WTC11 (cell line): ENCODE data around the gene LPAR3. TPM values are rescaled to one million over a fixed set of nuclear protein-coding genes. Genes with fewer than 3 reads are reported as not detected.

Source experiments
- ATAC-seq: fragments of 200-7000 bp; cut with Tn5 transposase; 2 replicates; pipeline ENCODE4 v1.10.0; 2021; ENCODE audit warnings: mild to moderate bottlenecking, moderate library complexity
- CTCF ChIA-PET: fragments of 300-600 bp; sonication (Branson Sonifier 250); formaldehyde crosslinking; loops from one replicate; lab custom pipeline; 2021; ENCODE audit warnings: antibody characterized with exemption; lab: Charles Lee
- POLR2A ChIA-PET: fragments of 350-600 bp; sonication (Branson Sonifier 250); formaldehyde crosslinking; loops from one replicate; lab custom pipeline; 2021; ENCODE audit warnings: antibody characterized with exemption; lab: Charles Lee
- DNase-seq: peaks from one replicate; pipeline ENCODE4 v3.0.0; 2021; ENCODE audit warnings: low spot score
- H3K27ac Mint-ChIP-seq: 2 replicates; pipeline ENCODE4 v1.8.0; 2021; ENCODE audit warnings: mixed read lengths
- H3K27me3 Mint-ChIP-seq: 2 replicates; pipeline ENCODE4 v1.8.0; 2021; ENCODE audit warnings: low read depth, mild to moderate bottlenecking, moderate library complexity, mixed read lengths
- H3K36me3 Mint-ChIP-seq: 2 replicates; pipeline ENCODE4 v1.8.0; 2021; ENCODE audit warnings: mixed read lengths
- H3K4me1 Mint-ChIP-seq: 2 replicates; pipeline ENCODE4 v1.8.0; 2022; ENCODE audit warnings: mixed read lengths
- H3K4me3 Mint-ChIP-seq: 2 replicates; pipeline ENCODE4 v1.8.0; 2021; ENCODE audit warnings: mild to moderate bottlenecking, moderate library complexity, mixed read lengths
- H3K9me3 Mint-ChIP-seq: 2 replicates; pipeline ENCODE4 v1.8.0; 2021; ENCODE audit warnings: mixed read lengths
- ATF1 ChIP-seq: sonication (generic); formaldehyde crosslinking; IDR thresholded peaks from 2 replicates; pipeline ENCODE4 v1.8.1; 2023; ENCODE audit warnings: mild to moderate bottlenecking, moderate library complexity, missing genetic modification reagents
- CREB1 ChIP-seq: sonication (generic); formaldehyde crosslinking; IDR thresholded peaks from 2 replicates; pipeline ENCODE4 v1.8.0; 2023; ENCODE audit warnings: mild to moderate bottlenecking, missing genetic modification reagents
- EMX1 ChIP-seq: fragments of 250-450 bp; sonication (Bioruptor Pico); IDR thresholded peaks from 2 replicates; pipeline ENCODE4 v1.8.0; 2021; ENCODE audit warnings: mild to moderate bottlenecking
- ETV6 ChIP-seq: sonication (generic); formaldehyde crosslinking; IDR thresholded peaks from 2 replicates; pipeline ENCODE4 v1.8.1; 2022; ENCODE audit warnings: mild to moderate bottlenecking, missing genetic modification reagents
- HMGA2 ChIP-seq: fragments of 250-450 bp; sonication (Bioruptor Pico); IDR thresholded peaks from 2 replicates; pipeline ENCODE4 v1.4.0; 2021; ENCODE audit warnings: mild to moderate bottlenecking, moderate library complexity
- KAT7 ChIP-seq: sonication (generic); formaldehyde crosslinking; IDR thresholded peaks from 2 replicates; pipeline ENCODE4 v1.8.1; 2023; ENCODE audit warnings: missing genetic modification reagents, mild to moderate bottlenecking, borderline replicate concordance
- NFATC4 ChIP-seq: fragments of 250-450 bp; sonication (Bioruptor Pico); IDR thresholded peaks from 2 replicates; pipeline ENCODE4 v1.9.0; 2021; ENCODE audit warnings: mild to moderate bottlenecking
- ZNF232 ChIP-seq: sonication (generic); formaldehyde crosslinking; IDR thresholded peaks from 2 replicates; pipeline ENCODE4 v1.8.0; 2022; ENCODE audit warnings: mild to moderate bottlenecking, missing genetic modification reagents
- ZNF416 ChIP-seq: fragments of 250-450 bp; sonication (Bioruptor Pico); IDR thresholded peaks from 2 replicates; pipeline ENCODE4 v1.9.0; 2021; ENCODE audit warnings: mild to moderate bottlenecking, inconsistent platforms
- total RNA-seq: library from RNA; stranded (reverse); gene quantifications from 3 replicates; pipeline ENCODE4 v1.2.3, GENCODE V29; 2021
- TF ChIP-seq, protein P1 (sequence below): fragments of 250-450 bp; sonication (Bioruptor Pico); conservative IDR thresholded peaks from 2 replicates; pipeline ENCODE4 v1.9.0; 2021; ENCODE audit warnings: mild to moderate bottlenecking
- TF ChIP-seq, protein P2 (sequence below): sonication (generic); formaldehyde crosslinking; conservative IDR thresholded peaks from 2 replicates; pipeline ENCODE4 v1.8.1; 2023; ENCODE audit warnings: mild to moderate bottlenecking, low read depth, missing genetic modification reagents, moderate library complexity
- TF ChIP-seq, protein P3 (sequence below): fragments of 200-600 bp; IDR thresholded peaks from 2 replicates; pipeline ENCODE4 v1.8.0; 2022; ENCODE audit warnings: antibody characterized with exemption
- TF ChIP-seq, protein P4 (sequence below): sonication (generic); formaldehyde crosslinking; IDR thresholded peaks from 2 replicates; pipeline ENCODE4 v1.8.1; 2023; ENCODE audit warnings: mild to moderate bottlenecking, missing genetic modification reagents, moderate library complexity
- TF ChIP-seq, protein P5 (sequence below): fragments of 250-450 bp; sonication (Bioruptor Pico); IDR thresholded peaks from 2 replicates; pipeline ENCODE4 v1.9.0; 2021; ENCODE audit warnings: mild to moderate bottlenecking, borderline replicate concordance

Gene LPAR3
- total RNA-seq, 1 experiment from 2014 or later, result 33.3 TPM

DNA sequence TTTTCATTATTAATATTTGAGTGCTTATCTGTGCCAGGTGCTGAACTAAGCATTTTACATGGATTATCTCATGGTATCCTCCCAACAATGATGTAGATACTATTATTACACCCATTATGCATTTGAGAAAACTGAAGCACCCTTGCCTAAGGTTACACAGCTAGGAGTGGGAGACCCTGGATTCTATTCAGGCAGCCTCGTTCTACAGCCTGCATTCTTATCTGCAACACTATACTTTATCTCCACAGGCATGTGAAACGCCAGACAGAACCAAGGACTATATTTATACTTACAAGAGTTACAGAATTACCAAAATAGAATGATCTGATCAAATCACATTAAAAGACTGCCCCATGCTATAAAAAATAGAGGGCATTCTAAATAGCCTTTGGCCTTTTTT lies 22.4 kb downstream of the LPAR3 start:
- no peak for TF ChIP-seq NFATC4 (CRISPR knock-in tag)
- TF ChIP-seq, protein P1, sequence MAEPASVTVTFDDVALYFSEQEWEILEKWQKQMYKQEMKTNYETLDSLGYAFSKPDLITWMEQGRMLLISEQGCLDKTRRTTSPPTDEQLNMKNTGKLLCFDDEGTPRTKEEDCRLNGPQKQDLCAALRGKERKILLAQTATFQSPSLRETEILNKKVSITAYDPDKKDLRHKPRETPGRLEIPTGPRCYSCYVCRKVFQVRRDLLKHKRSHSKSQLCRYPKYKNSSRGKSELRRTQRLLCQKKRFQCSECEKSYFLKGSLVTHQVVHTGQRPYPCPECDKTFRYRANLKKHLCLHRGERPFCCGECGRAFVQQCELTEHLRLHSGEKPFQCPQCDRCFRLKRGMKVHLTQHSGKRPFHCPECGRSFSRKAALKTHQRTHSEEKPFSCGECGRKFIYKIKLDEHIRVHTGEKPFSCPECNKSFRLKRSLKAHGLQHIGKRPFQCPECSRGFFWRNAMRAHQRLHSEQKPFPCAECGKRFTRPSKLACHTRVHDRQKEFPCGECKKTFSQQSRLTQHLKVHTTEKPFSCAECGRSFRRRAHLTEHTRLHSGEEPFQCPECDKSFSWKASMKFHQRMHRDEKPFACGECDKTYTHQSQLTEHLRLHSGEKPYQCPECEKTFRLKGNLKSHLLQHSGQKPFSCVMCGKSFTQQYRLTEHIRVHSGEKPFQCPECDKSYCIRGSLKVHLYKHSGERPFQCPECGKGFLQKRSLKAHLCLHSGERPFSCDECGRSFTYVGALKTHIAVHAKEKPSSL (CRISPR knock-in tag), result no peak
- no peak for TF ChIP-seq ZNF232 (CRISPR knock-in tag)
- TF ChIP-seq ZNF416 (CRISPR knock-in tag), result no peak
- no peak for TF ChIP-seq ATF1
- TF ChIP-seq, protein P2, sequence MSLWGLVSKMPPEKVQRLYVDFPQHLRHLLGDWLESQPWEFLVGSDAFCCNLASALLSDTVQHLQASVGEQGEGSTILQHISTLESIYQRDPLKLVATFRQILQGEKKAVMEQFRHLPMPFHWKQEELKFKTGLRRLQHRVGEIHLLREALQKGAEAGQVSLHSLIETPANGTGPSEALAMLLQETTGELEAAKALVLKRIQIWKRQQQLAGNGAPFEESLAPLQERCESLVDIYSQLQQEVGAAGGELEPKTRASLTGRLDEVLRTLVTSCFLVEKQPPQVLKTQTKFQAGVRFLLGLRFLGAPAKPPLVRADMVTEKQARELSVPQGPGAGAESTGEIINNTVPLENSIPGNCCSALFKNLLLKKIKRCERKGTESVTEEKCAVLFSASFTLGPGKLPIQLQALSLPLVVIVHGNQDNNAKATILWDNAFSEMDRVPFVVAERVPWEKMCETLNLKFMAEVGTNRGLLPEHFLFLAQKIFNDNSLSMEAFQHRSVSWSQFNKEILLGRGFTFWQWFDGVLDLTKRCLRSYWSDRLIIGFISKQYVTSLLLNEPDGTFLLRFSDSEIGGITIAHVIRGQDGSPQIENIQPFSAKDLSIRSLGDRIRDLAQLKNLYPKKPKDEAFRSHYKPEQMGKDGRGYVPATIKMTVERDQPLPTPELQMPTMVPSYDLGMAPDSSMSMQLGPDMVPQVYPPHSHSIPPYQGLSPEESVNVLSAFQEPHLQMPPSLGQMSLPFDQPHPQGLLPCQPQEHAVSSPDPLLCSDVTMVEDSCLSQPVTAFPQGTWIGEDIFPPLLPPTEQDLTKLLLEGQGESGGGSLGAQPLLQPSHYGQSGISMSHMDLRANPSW (CRISPR knock-in tag), result no peak
- no peak for TF ChIP-seq HMGA2 (CRISPR knock-in tag)
- no peak for TF ChIP-seq EMX1
- TF ChIP-seq, protein P3, sequence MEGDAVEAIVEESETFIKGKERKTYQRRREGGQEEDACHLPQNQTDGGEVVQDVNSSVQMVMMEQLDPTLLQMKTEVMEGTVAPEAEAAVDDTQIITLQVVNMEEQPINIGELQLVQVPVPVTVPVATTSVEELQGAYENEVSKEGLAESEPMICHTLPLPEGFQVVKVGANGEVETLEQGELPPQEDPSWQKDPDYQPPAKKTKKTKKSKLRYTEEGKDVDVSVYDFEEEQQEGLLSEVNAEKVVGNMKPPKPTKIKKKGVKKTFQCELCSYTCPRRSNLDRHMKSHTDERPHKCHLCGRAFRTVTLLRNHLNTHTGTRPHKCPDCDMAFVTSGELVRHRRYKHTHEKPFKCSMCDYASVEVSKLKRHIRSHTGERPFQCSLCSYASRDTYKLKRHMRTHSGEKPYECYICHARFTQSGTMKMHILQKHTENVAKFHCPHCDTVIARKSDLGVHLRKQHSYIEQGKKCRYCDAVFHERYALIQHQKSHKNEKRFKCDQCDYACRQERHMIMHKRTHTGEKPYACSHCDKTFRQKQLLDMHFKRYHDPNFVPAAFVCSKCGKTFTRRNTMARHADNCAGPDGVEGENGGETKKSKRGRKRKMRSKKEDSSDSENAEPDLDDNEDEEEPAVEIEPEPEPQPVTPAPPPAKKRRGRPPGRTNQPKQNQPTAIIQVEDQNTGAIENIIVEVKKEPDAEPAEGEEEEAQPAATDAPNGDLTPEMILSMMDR, result no peak
- TF ChIP-seq, protein P4, sequence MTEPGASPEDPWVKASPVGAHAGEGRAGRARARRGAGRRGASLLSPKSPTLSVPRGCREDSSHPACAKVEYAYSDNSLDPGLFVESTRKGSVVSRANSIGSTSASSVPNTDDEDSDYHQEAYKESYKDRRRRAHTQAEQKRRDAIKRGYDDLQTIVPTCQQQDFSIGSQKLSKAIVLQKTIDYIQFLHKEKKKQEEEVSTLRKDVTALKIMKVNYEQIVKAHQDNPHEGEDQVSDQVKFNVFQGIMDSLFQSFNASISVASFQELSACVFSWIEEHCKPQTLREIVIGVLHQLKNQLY, result no peak
- Mint-ChIP-seq H3K27me3 (no peaks in the 10 kb centered on the region), H3K4me1 (peaks cover 9% of the 10 kb centered on the region; the same call in 1 of the 2 replicates), H3K4me3 (no peak overlapping the region), H3K36me3 (0 out of 2 replicates have a peak, but pooled peaks cover 1% of the 10 kb centered on the region), H3K9me3 (no peaks in the 10 kb centered on the region), H3K27ac (no peak overlapping the region; the same call in 1 of the 2 replicates)
- DNase-seq (no peak), ATAC-seq (no peak)
- POLR2A ChIA-PET, result interaction anchor here (0.6 kb wide), 1 partner anchor 890 kb away, joined by 3 read pairs; no protein-coding TSS in a partner anchor
- CTCF ChIA-PET, result interaction anchor here (1.5 to 1.8 kb wide), 2 partner anchors 88 to 388 kb away, joined by 4 to 7 read pairs; partner anchors contain the start of gene C1orf52

DNA sequence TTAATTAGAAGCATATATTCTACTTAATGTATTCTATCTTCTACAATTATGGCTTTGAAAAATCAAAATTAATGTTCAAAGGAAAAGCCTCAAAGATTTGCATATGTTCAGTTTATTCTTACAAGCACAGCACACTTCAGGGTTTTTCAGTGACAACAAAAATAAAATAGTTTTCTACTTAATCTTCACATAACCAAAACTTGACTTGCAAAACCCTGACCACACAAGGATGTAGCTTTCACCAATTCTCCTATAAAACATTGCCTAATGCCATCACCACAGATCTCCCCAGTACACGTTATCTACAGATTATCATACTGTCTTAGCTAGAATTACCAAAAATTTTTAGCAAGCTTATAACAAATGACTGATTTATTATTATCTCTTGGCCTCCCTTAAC lies 23.3 kb downstream of the LPAR3 start:
- no peak overlapping the region for H3K4me3 Mint-ChIP-seq
- TF ChIP-seq, protein P5, sequence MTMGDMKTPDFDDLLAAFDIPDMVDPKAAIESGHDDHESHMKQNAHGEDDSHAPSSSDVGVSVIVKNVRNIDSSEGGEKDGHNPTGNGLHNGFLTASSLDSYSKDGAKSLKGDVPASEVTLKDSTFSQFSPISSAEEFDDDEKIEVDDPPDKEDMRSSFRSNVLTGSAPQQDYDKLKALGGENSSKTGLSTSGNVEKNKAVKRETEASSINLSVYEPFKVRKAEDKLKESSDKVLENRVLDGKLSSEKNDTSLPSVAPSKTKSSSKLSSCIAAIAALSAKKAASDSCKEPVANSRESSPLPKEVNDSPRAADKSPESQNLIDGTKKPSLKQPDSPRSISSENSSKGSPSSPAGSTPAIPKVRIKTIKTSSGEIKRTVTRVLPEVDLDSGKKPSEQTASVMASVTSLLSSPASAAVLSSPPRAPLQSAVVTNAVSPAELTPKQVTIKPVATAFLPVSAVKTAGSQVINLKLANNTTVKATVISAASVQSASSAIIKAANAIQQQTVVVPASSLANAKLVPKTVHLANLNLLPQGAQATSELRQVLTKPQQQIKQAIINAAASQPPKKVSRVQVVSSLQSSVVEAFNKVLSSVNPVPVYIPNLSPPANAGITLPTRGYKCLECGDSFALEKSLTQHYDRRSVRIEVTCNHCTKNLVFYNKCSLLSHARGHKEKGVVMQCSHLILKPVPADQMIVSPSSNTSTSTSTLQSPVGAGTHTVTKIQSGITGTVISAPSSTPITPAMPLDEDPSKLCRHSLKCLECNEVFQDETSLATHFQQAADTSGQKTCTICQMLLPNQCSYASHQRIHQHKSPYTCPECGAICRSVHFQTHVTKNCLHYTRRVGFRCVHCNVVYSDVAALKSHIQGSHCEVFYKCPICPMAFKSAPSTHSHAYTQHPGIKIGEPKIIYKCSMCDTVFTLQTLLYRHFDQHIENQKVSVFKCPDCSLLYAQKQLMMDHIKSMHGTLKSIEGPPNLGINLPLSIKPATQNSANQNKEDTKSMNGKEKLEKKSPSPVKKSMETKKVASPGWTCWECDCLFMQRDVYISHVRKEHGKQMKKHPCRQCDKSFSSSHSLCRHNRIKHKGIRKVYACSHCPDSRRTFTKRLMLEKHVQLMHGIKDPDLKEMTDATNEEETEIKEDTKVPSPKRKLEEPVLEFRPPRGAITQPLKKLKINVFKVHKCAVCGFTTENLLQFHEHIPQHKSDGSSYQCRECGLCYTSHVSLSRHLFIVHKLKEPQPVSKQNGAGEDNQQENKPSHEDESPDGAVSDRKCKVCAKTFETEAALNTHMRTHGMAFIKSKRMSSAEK, result no peak
- TF ChIP-seq KAT7 (no peak), CREB1 (CRISPR knock-in tag) (no peak), ETV6 (CRISPR knock-in tag) (no peak)
- ATAC-seq (no peak), DNase-seq (no peak)
- no peaks in the 10 kb centered on the region for H3K9me3 Mint-ChIP-seq
- no peaks in the 10 kb centered on the region for H3K27me3 Mint-ChIP-seq
- CTCF ChIA-PET, result interaction anchor here (0.7 to 1.8 kb wide), 3 partner anchors 75 to 389 kb away, joined by 3 to 7 read pairs (median 4); partner anchors contain the start of gene C1orf52
- H3K27ac Mint-ChIP-seq, result no peak overlapping the region
- H3K36me3 Mint-ChIP-seq, result peaks cover 10% of the 10 kb centered on the region
- POLR2A ChIA-PET, result no interaction called here
- H3K4me1 Mint-ChIP-seq, result peaks cover 9% of the 10 kb centered on the region; the same call in 1 of the 2 replicates
